ENCODE results near the gene USP4. TPM values are rescaled to one million over a fixed set of nuclear protein-coding genes. Genes with fewer than 3 reads are reported as not detected.

USP4 gene
- total RNA-seq, 4 donors from 2014 or later, result 29.9 to 34.2 (median 31.5) TPM

GRCh38 chr3:49283997-49284396 is 55.9 kb downstream of the USP4 start:
- 94 to 95% methylated on average over 6 of the region's 6 CpGs for WGBS, 2 donors
- H3K4me3 ChIP-seq (ENCODE audit: low read depth, poor library complexity, severe bottlenecking), result no peak overlapping the region
- TF ChIP-seq CTCF (IDR thresholded peaks at IDR 0.05), result no peak
- no peak for TF ChIP-seq POLR2A (IDR thresholded peaks at IDR 0.05)
- DNase-seq (ENCODE audit: low spot score in 2 of 2), result no peak
- intact Hi-C loops (cut with DNase I; ENCODE audit: low total_unique reads), result no loop called here

DNA sequence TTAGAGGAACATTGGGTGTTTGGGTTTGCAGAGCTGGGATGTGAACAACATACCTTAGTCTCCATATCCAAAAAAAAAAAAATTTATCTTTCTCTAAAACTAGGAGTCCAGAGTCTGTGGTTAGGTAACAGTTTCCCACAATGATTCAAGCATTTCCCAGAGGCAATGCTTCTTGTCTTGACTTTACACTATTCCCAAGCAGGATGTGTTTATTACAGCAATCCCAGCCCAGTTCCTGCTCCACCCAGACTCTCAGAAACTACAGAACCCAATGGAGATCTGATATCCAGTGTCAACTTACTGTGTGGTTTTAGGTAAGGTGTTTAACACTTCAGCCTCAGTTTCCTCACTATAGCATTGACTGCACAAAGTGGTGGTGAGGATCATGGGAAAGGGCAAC is 60.5 kb downstream of the USP4 start:
- no peak for TF ChIP-seq POLR2A (IDR thresholded peaks at IDR 0.05)
- no peak for TF ChIP-seq CTCF (IDR thresholded peaks at IDR 0.05)
- intact Hi-C loops (cut with DNase I; ENCODE audit: low total_unique reads), result no loop called here
- H3K4me3 ChIP-seq (ENCODE audit: low read depth, poor library complexity, severe bottlenecking), result no peak overlapping the region
- DNase-seq (ENCODE audit: low spot score in 2 of 2), result no peak

GRCh38 chr3:49278548-49278947 is 61.3 kb downstream of the USP4 start:
- intact Hi-C loops (cut with DNase I; ENCODE audit: low total_unique reads), result no loop called here
- 49 to 57% methylated on average over 4 of the region's 4 CpGs for WGBS, 2 donors
- TF ChIP-seq CTCF (IDR thresholded peaks at IDR 0.05) (no peak), POLR2A (IDR thresholded peaks at IDR 0.05) (no peak)
- no peak for DNase-seq (ENCODE audit: low spot score in 2 of 2)
- H3K4me3 ChIP-seq (ENCODE audit: low read depth, poor library complexity, severe bottlenecking), result no peak overlapping the region

DNA sequence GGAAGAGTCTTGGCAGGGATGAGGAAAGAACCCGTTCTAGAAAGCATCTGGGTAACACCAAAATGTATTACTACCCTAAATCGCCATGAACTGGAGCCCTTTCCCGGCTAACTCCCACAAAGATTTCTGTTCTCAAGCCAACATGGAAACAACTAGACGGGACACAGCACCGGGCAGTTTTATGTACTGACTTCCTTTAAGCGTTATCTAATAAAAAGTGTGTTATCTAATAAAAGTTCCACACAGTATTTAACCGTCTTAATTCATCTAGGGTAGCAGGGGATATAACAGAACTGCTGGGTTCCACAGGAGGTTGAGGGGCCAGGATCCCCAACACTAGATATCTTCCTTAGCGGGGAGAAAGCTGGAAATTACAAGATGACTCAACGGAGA is 62.5 kb downstream of the USP4 start:
- no peak for DNase-seq (ENCODE audit: low spot score in 2 of 2)
- H3K4me3 ChIP-seq (ENCODE audit: low read depth, poor library complexity, severe bottlenecking), result peak overlapping the region; percentile 19
- intact Hi-C loops (cut with DNase I; ENCODE audit: low total_unique reads), result no loop called here
- TF ChIP-seq CTCF (IDR thresholded peaks at IDR 0.05), result no peak
- no peak for TF ChIP-seq POLR2A (IDR thresholded peaks at IDR 0.05)
- 22 to 27% methylated on average over 9 of the region's 9 CpGs for WGBS, 2 donors

DNA sequence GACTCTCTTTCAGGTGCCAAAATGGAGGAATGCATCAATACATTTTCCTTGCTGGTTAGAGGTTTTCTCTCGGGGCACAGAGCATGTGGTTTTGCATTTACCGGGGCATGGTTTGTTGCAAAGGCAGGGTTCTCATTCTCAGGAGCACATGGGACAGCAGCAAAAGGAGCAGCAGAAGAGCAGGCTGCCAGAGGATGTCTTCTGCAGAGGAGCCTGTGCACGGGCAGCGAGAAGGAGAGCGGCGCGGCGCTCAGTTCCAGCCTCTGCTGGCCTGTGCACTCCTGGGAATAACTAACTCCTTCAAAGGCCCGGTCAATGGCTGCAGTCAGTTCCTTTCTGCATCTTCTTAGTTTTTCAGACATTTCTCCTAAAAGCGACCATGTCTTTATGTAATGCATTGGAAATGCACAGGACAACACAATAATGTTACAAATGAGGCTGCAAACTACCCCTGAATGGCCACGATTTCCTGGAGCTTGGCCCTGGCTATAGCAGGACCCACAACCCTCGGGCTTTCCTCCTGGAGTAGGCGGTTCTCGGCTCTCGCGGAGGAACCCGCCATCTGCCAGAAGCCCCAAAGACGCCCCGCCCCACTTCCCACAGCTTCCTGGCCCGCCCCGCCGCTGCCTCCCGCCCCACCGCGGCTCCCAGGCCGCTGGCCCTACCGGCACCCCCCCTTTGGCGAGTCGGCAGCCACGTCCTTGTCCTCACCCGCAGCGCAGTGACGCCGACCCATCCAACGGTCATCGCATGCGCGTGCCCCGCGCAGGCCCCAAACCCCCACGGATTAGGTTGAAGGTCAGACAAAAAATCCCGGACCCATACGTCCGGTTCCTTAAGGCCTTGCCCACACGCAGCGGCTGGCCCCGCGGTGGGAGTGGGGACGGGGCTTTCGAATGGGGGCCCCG is 63.1 kb downstream of the USP4 start, which contains the start of gene C3orf62:
Gene C3orf62 (minus strand): TSS at position 758 of the 908 bp plus-strand sequence. CDS start 360 bp downstream, at position 398.
- peak within 1 kb of the TSS; percentile 19 for H3K4me3 ChIP-seq (ENCODE audit: low read depth, poor library complexity, severe bottlenecking)
- WGBS, 2 donors, result 1 to 3% methylated on average over 27 to 35 of the region's 51 CpGs
- intact Hi-C loops (cut with DNase I; ENCODE audit: low total_unique reads), result no loop called here
- TF ChIP-seq CTCF (IDR thresholded peaks at IDR 0.05), result no peak
- TF ChIP-seq POLR2A (IDR thresholded peaks at IDR 0.05), result no peak
- DNase-seq (ENCODE audit: low spot score in 2 of 2), result peak; percentile 85 to 97

Data from lower leg skin (tissue), 4 donors.